ACHN (cell line): ENCODE results near the gene SOX11.

ENCODE experiments used
- DNase-seq: peaks from one replicate; pipeline ENCODE4 v3.0.0-alpha.2; 2015
- in situ Hi-C: cut with HindIII; loops from 2 replicates; pipeline ENCODE4 v1.10.0; 2017; ENCODE audit warnings: low sequenced_read_pairs, low pct_ligation_motif_present, low pct_unique_long_range_greater_than_20kb

SOX11 gene

GRCh38 chr2:5710615-5711014, 18.4 kb downstream of the SOX11 start:
- DNase-seq: no peak
- in situ Hi-C loops: no loop called here

- in situ Hi-C loops: no loop called here
- DNase-seq: no peak
Observed at GRCh38 chr2:5713101-5713500, 20.9 kb downstream of the SOX11 start.

GRCh38 chr2:5719629-5720334, 27.6 kb downstream of the SOX11 start:
- no peak for DNase-seq
- in situ Hi-C loops: no loop called here

- in situ Hi-C loops: no loop called here
- no peak for DNase-seq
Observed at GRCh38 chr2:5720426-5720825, 28.2 kb downstream of the SOX11 start.

- no peak for DNase-seq
- in situ Hi-C loops: no loop called here
Observed at GRCh38 chr2:5722236-5722635, 30.1 kb downstream of the SOX11 start.

- in situ Hi-C loops: no loop called here
- DNase-seq: no peak
Observed at GRCh38 chr2:5723791-5724735, 31.9 kb downstream of the SOX11 start.

- DNase-seq: no peak
- in situ Hi-C loops: no loop called here
Observed at GRCh38 chr2:5725072-5725471, 32.9 kb downstream of the SOX11 start.

GRCh38 chr2:5725794-5726463, 33.7 kb downstream of the SOX11 start:
- DNase-seq: no peak
- in situ Hi-C loops: no loop called here

- DNase-seq: no peak
- in situ Hi-C loops: no loop called here
Observed at GRCh38 chr2:5727235-5727634, 35.1 kb downstream of the SOX11 start.

- no peak for DNase-seq
- in situ Hi-C loops: no loop called here
Observed at GRCh38 chr2:5729416-5729815, 37.2 kb downstream of the SOX11 start.

- in situ Hi-C loops: no loop called here
- DNase-seq: no peak
Observed at GRCh38 chr2:5730386-5730785, 38.2 kb downstream of the SOX11 start.

GRCh38 chr2:5734859-5735520, 42.8 kb downstream of the SOX11 start:
- in situ Hi-C loops: no loop called here

GRCh38 chr2:5735521-5735861, 43.3 kb downstream of the SOX11 start:
- in situ Hi-C loops: no loop called here
- DNase-seq: no peak

More at GRCh38 chr2:5734859-5735520, 42.8 kb downstream of the SOX11 start:
- no peak for DNase-seq

GRCh38 chr2:5736050-5736449, 43.9 kb downstream of the SOX11 start:
- DNase-seq: no peak
- in situ Hi-C loops: no loop called here

- in situ Hi-C loops: no loop called here
- no peak for DNase-seq
Observed at GRCh38 chr2:5736886-5737285, 44.7 kb downstream of the SOX11 start.

GRCh38 chr2:5740053-5740452, 47.9 kb downstream of the SOX11 start:
- in situ Hi-C loops: no loop called here
- DNase-seq: no peak

- DNase-seq: no peak
- in situ Hi-C loops: no loop called here
Observed at GRCh38 chr2:5740817-5741216, 48.6 kb downstream of the SOX11 start.

GRCh38 chr2:5741242-5741641, 49.1 kb downstream of the SOX11 start:
- in situ Hi-C loops: no loop called here
- DNase-seq: no peak

- in situ Hi-C loops: no loop called here
- DNase-seq: no peak
Observed at GRCh38 chr2:5742126-5742525, 49.9 kb downstream of the SOX11 start.
